K562 (cell line): ENCODE measurements around the gene RXRB. TPM values are rescaled to one million over a fixed set of nuclear protein-coding genes. Genes with fewer than 3 reads are reported as not detected.

ENCODE experiments used
- ARID4B ChIP-seq: sonication (generic); formaldehyde crosslinking; IDR thresholded peaks from 2 replicates; pipeline ENCODE4 v1.8.0; 2022; ENCODE audit warnings: mild to moderate bottlenecking, missing genetic modification reagents
- ATF2 ChIP-seq: sonication (generic); formaldehyde crosslinking; IDR thresholded peaks from 2 replicates; pipeline ENCODE4 v1.8.1; 2022; ENCODE audit warnings: missing genetic modification reagents
- CHD4 ChIP-seq: fragments of 200-600 bp; sonication (generic); IDR thresholded peaks from 3 replicates; pipeline ENCODE4 v1.6.1; 2012; ENCODE audit warnings: low read depth, mild to moderate bottlenecking, mixed read lengths, low read length, inconsistent platforms; ENCODE audit not compliant: insufficient read depth, insufficient replicate concordance, poor library complexity, severe bottlenecking
- CREBBP ChIP-seq: IDR thresholded peaks from one replicate; pipeline ENCODE4 v1.6.1; 2012; ENCODE audit warnings: low read depth, mild to moderate bottlenecking, control low read depth, inconsistent platforms, low read length
- ELF4 ChIP-seq: fragments of 450-650 bp; formaldehyde crosslinking; IDR thresholded peaks from 2 replicates; pipeline ENCODE4 v1.4.0; 2022; ENCODE audit warnings: missing genetic modification characterization
- FIP1L1 ChIP-seq: fragments of 200-400 bp; formaldehyde crosslinking; IDR thresholded peaks from 2 replicates; pipeline ENCODE4 v1.6.1; 2018; ENCODE audit warnings: mild to moderate bottlenecking, low read depth, low read length; ENCODE audit not compliant: poor library complexity, severe bottlenecking
- GATAD2B ChIP-seq: fragments of 450-650 bp; IDR thresholded peaks from 2 replicates; pipeline ENCODE4 v1.6.1; 2017; ENCODE audit warnings: mild to moderate bottlenecking, borderline replicate concordance
- HDAC8 ChIP-seq: fragments of 450-650 bp; IDR thresholded peaks from 2 replicates; pipeline ENCODE4 v1.6.1; 2016; ENCODE audit warnings: mild to moderate bottlenecking, missing genetic modification characterization, moderate library complexity, missing compliant biosample characterization
- MYNN ChIP-seq, 2 experiments: sonication (generic); formaldehyde crosslinking in 1 of 2; IDR thresholded peaks; 2 replicates each; pipeline versions ENCODE4 v1.5.0 to v1.6.1; 2016 to 2020; ENCODE audit warnings: antibody characterized with exemption in 1 of 2, missing genetic modification reagents in 1 of 2
- POLR2AphosphoS2 ChIP-seq: IDR thresholded peaks from 2 replicates; pipeline ENCODE4 v1.6.1; 2012; ENCODE audit warnings: low read length, improper control_type of control experiment
- RB1 ChIP-seq: fragments of 450-650 bp; IDR thresholded peaks from 2 replicates; pipeline ENCODE4 v1.6.1; 2017; ENCODE audit warnings: low read depth, mild to moderate bottlenecking
- TCF3 ChIP-seq: sonication (generic); formaldehyde crosslinking; IDR thresholded peaks from 2 replicates; pipeline ENCODE4 v1.4.0; 2020; ENCODE audit warnings: mild to moderate bottlenecking, missing genetic modification reagents
- TEAD1 ChIP-seq, 2 experiments: fragments of 450-650 bp in 1 of 2; sonication (generic) in 1 of 2; formaldehyde crosslinking; IDR thresholded peaks; 2 replicates each; pipeline versions ENCODE4 v1.4.0 to v1.8.0; 2020 to 2022; ENCODE audit warnings: mild to moderate bottlenecking in 2 of 2, missing genetic modification reagents in 1 of 2
- THAP7 ChIP-seq: fragments of 250-450 bp; sonication (Bioruptor Pico); IDR thresholded peaks from 2 replicates; pipeline ENCODE4 v1.5.0; 2021
- THRA ChIP-seq: fragments of 450-650 bp; IDR thresholded peaks from 2 replicates; pipeline ENCODE4 v1.6.1; 2017; ENCODE audit warnings: mild to moderate bottlenecking, moderate library complexity
- TRIM28 ChIP-seq: fragments of 450-650 bp; IDR thresholded peaks from 2 replicates; pipeline ENCODE4 v1.6.1; 2017
- ZNF655 ChIP-seq: fragments of 250-450 bp; sonication (Bioruptor Pico); IDR thresholded peaks from 2 replicates; pipeline ENCODE4 v1.5.0; 2021
- polyA plus RNA-seq, 8 experiments: library from polyadenylated mRNA; depleted of rRNA in 4 of 8; stranded (reverse) in 5 of 8; unstranded in 3 of 8; fragments of >200 nt; fragmentation: Nextera tagmentation in 2 of 8; fragmentation: Illumina TruSeq in 1 of 8; extraction: Ambion mirVana in 2 of 8; extraction: Trizol in 1 of 8; gene quantifications; 2 replicates each; pipeline versions ENCODE4 v1.2.1 to v1.2.3, GENCODE V29; 2011 to 2014; ENCODE audit warnings: inconsistent platforms in 1 of 8, missing spikeins in 1 of 8
- total RNA-seq, 7 experiments: library from RNA; depleted of rRNA in 6 of 7; stranded (reverse); fragments of >200 nt in 6 of 7; fragmentation: Illumina TruSeq in 2 of 7; extraction: Trizol in 2 of 7; gene quantifications; 2 replicates each; pipeline versions ENCODE4 v1.2.1 to v1.2.3, GENCODE V29; 2011 to 2021; ENCODE audit warnings: low replicate concordance in 1 of 7

The RXRB gene
- total and polyA plus RNA-seq, 9 of the 15 experiments (the other 6 are each of a cell fraction or from before 2014, with no cell fraction given), result 0.76 to 35.5 (median 18.4) TPM

- peak; percentile 21; the same call in 1 of the 2 replicates for TF ChIP-seq TCF3
- peak; percentile 96 for TF ChIP-seq POLR2AphosphoS2
- no peak for TF ChIP-seq CREBBP
- peak; percentile 29 to 83; a peak in 2 of 4 replicates for TF ChIP-seq TEAD1 (CRISPR knock-in tag; IDR thresholded peaks at IDR 0.05)
- peak; percentile 52; the same call in 1 of the 2 replicates for TF ChIP-seq MYNN (IDR thresholded peaks at IDR 0.05)
- TF ChIP-seq MYNN (CRISPR knock-in tag; IDR thresholded peaks at IDR 0.05), result no peak
- 0 out of 2 replicates have a peak, but pooled peaks have one; percentile 72 for TF ChIP-seq ZNF655 (CRISPR knock-in tag)
- TF ChIP-seq THAP7, result peak; percentile 11; the same call in 1 of the 2 replicates
- no peak for TF ChIP-seq TRIM28
- peak; percentile 27 for TF ChIP-seq FIP1L1
- TF ChIP-seq ELF4 (CRISPR knock-in tag), result peak; percentile 41; the same call in 1 of the 2 replicates
- peak; percentile 69; the same call in 1 of the 2 replicates for TF ChIP-seq HDAC8 (tag)
- no peak for TF ChIP-seq ATF2 (CRISPR knock-in tag)
- peak; percentile 36; the same call in 1 of the 2 replicates for TF ChIP-seq RB1
- peak; percentile 56 for TF ChIP-seq ARID4B (CRISPR knock-in tag)
- no peak for TF ChIP-seq CHD4
- no peak for TF ChIP-seq GATAD2B
- TF ChIP-seq THRA, result peak; percentile 100
Observed at GRCh38 chr6:33248932-33249731, 48.7 kb upstream of the RXRB start (continued).
